ENCODE data around the gene SNX9. TPM values are rescaled to one million over a fixed set of nuclear protein-coding genes. Genes with fewer than 3 reads are reported as not detected.

SNX9 gene
- total RNA-seq, 2 donors from 2014 or later: 20.5 to 71.9 TPM

DNA sequence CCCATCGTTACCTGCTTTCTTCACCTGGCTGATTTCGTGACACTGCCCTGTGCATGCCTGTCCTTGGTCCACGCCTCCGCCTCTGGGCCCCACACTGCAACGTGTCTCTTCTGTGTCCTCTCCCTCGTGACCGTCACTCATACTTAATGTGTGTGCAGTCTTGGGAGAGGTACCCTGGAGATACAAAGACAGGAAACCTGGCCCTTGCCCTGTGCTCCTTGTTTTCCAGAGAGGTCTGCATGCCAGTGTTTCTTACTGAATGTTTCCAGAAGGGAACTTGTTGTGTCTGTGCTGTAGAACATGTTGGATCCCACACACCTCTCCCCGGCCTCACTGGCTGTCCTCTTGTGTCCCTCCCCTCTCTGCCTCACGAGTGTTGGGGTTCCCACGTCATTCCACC, 45.8 kb downstream of the SNX9 start:
- ATAC-seq (replicated peaks): no peak
- Mint-ChIP-seq H3K4me3 (no peak overlapping the region), H3K9me3 (no peaks in the 10 kb centered on the region), H3K27ac (no peak overlapping the region), H3K4me1 (peaks cover 17% of the 10 kb centered on the region), H3K27me3 (no peaks in the 10 kb centered on the region), H3K36me3 (ENCODE audit: low read depth) (peaks cover 34% of the 10 kb centered on the region)

DNA sequence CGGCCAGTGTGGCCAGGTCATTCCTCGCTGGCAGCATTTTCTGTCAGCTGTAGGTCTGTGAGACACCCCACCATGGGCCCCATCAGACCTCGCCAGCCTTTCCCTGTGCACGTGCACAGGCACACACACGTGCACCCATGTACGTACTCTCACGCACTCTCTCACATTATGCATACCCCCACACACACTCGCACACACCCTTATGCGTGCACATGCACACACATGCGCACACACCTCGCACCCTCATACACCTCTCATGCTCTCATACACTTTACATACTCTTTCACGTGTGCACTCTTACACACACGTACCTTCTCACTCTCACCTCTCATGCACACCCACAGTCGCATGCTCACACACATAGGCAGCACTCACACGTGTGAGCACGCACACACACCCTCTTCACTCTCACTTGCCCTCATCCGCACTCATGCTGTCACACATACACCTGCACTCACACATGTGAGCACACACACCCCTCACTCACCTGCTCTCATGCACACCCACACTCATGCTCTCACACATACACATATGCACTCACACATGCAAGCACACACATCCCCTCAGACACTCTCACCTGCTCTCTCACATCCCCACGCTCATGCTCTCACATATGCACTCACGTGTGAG, 46.7 kb downstream of the SNX9 start:
- H3K4me3 Mint-ChIP-seq: no peak overlapping the region
- H3K9me3 Mint-ChIP-seq: no peaks in the 10 kb centered on the region

DNA sequence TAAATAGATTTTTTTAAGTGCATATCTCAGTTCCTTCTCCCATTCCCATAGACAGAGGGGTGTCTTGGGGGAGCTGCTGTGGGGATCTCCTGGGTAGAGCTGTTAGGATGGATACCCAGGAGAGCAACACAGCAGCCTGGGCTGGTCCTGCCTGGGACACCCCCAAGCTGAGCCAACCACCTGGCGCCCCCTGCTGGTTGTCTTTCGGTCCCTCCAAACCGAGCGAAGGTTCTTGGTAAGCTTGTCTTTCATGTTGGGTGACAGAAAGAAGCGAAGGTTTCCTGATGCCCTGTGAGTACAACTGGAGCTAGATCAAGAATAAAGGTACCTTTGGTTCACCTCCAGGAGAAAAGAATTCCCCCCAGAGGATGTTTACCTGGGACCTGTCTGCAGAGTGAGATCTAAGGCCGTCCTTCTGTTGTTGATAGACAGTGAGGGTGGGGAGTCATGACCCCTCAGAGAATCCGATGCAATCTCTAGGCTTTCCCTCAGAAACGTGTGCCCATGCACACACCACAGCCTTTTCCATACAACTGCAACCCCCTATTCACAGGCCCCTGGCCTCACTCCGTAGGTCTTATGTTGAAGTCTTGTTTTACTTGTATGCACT, 50.8 kb downstream of the SNX9 start:
- no peak overlapping the region for H3K4me3 Mint-ChIP-seq
- H3K27me3 Mint-ChIP-seq: no peaks in the 10 kb centered on the region
- peak overlapping the region; percentile 34 for H3K27ac Mint-ChIP-seq
- H3K36me3 Mint-ChIP-seq (ENCODE audit: low read depth): peaks cover 67% of the 10 kb centered on the region
- H3K9me3 Mint-ChIP-seq: no peaks in the 10 kb centered on the region
- H3K4me1 Mint-ChIP-seq: peaks cover 20% of the 10 kb centered on the region
- peak; percentile 89 for ATAC-seq (replicated peaks)

More for the DNA sequence above, 46.7 kb downstream of the SNX9 start:
- Mint-ChIP-seq H3K27me3 (no peaks in the 10 kb centered on the region), H3K4me1 (peaks cover 18% of the 10 kb centered on the region), H3K36me3 (ENCODE audit: low read depth) (peaks cover 34% of the 10 kb centered on the region), H3K27ac (no peak overlapping the region)
- ATAC-seq (replicated peaks): no peak

DNA sequence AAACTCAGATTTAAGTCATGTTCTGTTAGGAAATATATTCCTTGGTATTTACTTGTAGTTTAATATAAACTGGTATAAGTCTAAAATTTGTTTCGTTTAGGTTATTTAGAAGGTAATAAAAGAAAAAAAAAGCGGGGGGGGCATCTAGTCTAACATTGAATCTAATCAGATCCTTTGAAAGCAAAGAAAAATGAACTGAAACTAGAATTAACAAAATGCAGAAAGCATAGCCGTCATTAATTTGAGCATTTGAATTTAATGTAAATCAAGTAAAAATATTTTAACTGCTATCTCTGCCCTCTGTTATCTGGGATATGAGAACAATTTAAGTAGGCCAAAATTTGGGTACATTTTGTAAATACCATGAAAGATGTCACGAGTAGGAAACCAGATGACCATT, 54.1 kb downstream of the SNX9 start:
- ATAC-seq (replicated peaks): no peak
- Mint-ChIP-seq H3K27me3 (no peaks in the 10 kb centered on the region), H3K36me3 (ENCODE audit: low read depth) (peaks cover 97% of the 10 kb centered on the region), H3K4me1 (peaks cover 44% of the 10 kb centered on the region), H3K9me3 (peaks cover 6% of the 10 kb centered on the region), H3K4me3 (peak overlapping the region; percentile 34), H3K27ac (peak overlapping the region; percentile 68)

DNA sequence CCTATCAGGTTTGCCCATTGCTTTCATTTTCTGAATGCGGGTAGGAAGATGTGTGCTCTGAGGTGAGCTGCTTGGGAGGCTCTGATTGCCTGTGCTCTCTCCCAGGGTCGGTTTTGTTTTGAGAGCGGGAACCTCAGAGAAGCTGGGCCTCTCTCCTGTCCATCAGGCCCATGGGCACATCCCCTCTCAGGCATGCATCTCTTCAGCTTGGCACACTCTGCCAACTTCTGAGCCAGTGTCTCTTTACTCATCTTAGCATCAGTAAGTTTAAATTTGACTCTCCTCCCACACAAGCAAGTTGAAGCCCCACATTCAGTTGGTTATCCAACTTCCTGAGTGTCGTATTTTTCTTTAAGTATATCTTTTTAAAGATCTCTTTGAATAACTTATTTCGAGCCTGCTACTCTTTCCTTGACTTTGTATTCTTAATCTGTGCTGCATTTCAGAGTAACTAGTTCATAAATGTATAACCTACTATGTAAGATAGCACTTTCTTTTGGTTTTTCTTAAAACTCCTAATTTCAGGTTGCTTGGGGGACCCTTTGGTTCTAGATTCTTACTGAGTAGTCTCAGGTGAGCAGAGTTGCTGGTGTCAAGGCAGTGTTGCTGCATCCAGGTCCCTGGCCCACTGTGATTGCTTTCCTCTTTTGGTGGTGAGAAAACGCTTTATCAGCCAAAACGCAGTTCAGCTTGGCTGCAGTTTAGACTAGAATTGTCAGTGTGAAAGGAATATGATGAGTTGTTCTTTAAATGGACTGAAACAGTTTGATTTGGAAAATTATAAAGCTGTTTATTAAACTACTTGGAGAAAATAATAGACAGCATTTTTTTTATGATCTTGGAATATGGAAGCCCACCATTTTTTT, 54.8 kb downstream of the SNX9 start:
- peaks cover 6% of the 10 kb centered on the region for H3K9me3 Mint-ChIP-seq
- peak overlapping the region; percentile 34 for H3K4me3 Mint-ChIP-seq
- peaks cover 49% of the 10 kb centered on the region for H3K4me1 Mint-ChIP-seq
- peaks cover 98% of the 10 kb centered on the region for H3K36me3 Mint-ChIP-seq (ENCODE audit: low read depth)
- H3K27me3 Mint-ChIP-seq: no peaks in the 10 kb centered on the region
- peak; percentile 30 for ATAC-seq (replicated peaks)
- H3K27ac Mint-ChIP-seq: peak overlapping the region; percentile 68

DNA sequence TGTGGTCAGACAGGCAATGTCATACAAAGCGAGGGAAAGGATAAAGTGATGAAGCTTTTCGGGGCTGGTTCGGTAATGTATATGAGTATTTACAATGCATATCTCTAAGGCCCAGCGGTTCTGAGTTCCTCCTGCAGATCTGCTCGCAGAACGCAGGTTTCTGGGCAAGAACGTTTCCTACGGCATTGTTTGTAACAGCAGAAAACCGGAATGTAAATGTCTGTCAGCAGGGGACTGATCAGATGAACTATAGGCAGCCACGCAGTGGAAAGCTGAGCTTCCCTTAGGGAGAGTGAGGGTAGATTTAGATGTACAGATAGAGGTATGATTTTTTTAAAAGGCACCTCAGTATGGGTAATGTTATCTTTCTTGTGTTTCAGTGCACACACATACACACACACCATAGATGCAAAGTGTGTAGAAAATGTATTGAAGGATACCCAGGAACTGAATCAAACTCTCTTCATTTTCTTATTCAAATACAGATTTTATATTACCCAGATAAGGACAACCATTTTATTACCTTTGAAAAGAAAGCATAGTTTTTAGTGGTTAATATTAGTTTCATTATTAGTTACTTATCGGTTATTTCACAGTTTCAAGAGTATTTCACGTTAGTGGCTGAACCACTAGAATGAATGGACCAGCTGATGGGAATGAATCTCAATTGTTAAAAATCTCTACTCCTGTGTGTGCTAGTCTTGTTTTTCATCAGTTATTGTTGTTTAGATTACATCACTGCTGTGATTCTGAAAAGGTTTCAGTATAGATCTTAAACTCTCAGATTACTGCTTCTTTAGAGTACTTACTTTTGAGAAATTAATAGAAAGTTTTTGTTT, 56.2 kb downstream of the SNX9 start:
- Mint-ChIP-seq H3K27me3 (no peaks in the 10 kb centered on the region), H3K9me3 (peaks cover 6% of the 10 kb centered on the region), H3K36me3 (ENCODE audit: low read depth) (peaks cover 99% of the 10 kb centered on the region), H3K4me3 (peak overlapping the region; percentile 39), H3K4me1 (peaks cover 53% of the 10 kb centered on the region), H3K27ac (peak overlapping the region; percentile 68)
- peak; percentile 74 for ATAC-seq (replicated peaks)

DNA sequence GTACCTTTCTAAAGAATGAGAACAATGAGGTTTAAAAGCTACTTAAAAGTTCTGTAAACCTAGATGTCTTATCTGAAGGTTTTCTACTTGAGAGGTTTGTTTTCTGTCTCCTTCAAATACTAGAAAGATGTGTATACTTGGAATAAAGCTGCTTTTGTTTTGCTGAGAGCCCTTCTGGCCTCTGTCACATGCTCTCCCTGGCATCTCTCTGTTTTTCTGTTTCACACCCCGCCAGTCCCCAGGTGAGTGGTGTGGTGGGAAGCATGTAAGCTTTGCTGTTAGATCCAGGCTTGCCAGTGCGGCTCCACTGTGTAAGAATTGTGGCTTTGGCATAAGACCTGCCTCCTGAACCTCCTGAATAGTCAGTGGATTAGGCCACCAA, 56.8 kb downstream of the SNX9 start:
- Mint-ChIP-seq H3K27me3 (no peaks in the 10 kb centered on the region), H3K4me3 (peak overlapping the region; percentile 39), H3K4me1 (peaks cover 52% of the 10 kb centered on the region), H3K9me3 (peaks cover 6% of the 10 kb centered on the region), H3K36me3 (ENCODE audit: low read depth) (peaks cover 99% of the 10 kb centered on the region), H3K27ac (peak overlapping the region; percentile 68)
- ATAC-seq (replicated peaks): peak; percentile 17

DNA sequence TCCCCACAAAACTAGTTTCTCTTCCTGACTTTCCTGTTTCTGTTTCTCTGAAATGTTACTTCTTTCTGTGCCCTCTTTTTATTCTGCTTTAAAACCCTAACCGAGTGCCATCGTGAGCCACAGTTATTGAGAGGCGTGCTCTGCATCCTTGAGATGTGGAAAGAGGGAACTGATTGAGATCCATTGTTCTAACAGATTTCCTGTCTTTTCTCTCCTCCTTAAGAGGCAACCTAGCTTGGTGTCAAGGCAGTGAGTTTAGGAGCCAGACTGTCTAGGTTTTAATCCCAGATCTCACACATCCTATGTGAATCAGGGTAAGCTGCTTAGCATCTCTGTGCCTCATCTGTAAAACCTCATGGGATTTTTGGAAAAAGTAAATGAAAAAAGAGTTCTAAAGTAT, 57.5 kb downstream of the SNX9 start:
- peak overlapping the region; percentile 39 for H3K4me3 Mint-ChIP-seq
- peaks cover 56% of the 10 kb centered on the region for H3K4me1 Mint-ChIP-seq
- no peaks in the 10 kb centered on the region for H3K27me3 Mint-ChIP-seq
- peak overlapping the region; percentile 68 for H3K27ac Mint-ChIP-seq
- ATAC-seq (replicated peaks): no peak
- H3K36me3 Mint-ChIP-seq (ENCODE audit: low read depth): peaks cover 99% of the 10 kb centered on the region
- peaks cover 6% of the 10 kb centered on the region for H3K9me3 Mint-ChIP-seq

DNA sequence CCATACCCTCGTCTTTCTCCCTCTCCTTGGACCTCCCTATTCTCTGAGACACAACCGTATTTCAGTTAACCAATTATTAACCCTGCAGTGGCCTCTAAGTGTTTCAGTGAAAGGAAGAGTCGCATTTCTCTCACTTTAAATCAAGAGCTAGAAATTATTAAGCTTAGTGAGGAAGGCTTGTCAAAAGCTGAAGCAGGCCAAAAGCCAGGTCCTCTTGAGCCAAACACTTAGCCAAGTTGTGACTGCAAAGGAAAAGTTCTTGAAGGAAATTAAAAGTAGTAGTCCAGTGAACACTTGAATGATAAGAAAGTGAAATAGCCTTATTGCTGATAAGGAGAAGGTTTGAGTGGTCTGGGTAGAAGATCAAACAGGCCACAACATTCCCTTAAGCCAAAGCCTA, 58.3 kb downstream of the SNX9 start:
- peaks cover 100% of the 10 kb centered on the region for H3K36me3 Mint-ChIP-seq (ENCODE audit: low read depth)
- H3K27me3 Mint-ChIP-seq: no peaks in the 10 kb centered on the region
- H3K9me3 Mint-ChIP-seq: peaks cover 6% of the 10 kb centered on the region
- peak overlapping the region; percentile 12 for H3K27ac Mint-ChIP-seq
- ATAC-seq (replicated peaks): no peak
- H3K4me3 Mint-ChIP-seq: no peak overlapping the region
- peaks cover 62% of the 10 kb centered on the region for H3K4me1 Mint-ChIP-seq

DNA sequence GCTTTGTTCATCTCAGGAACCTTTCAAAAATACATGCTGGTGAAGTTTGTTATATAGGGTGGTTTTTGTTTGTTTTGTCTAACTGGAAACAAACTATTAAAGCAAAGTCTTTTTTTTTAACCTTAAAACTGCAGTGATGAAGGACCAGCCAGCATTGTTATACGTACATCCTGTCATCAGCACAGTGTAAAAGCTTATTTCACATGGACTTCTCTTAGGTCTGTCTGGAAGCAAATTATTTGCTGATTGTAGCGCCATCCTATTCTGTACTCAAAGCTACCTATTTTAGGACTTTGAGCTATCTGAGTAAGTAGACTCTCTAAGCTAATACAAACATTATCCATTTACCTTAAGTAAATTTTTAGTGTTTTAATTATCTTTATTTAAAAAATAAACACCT, 61.7 kb downstream of the SNX9 start:
- Mint-ChIP-seq H3K36me3 (ENCODE audit: low read depth) (peaks cover 100% of the 10 kb centered on the region), H3K27ac (peak overlapping the region; percentile 98), H3K4me3 (peak overlapping the region; percentile 59), H3K9me3 (peaks cover 6% of the 10 kb centered on the region), H3K4me1 (peaks cover 55% of the 10 kb centered on the region), H3K27me3 (no peaks in the 10 kb centered on the region)
- no peak for ATAC-seq (replicated peaks)

DNA sequence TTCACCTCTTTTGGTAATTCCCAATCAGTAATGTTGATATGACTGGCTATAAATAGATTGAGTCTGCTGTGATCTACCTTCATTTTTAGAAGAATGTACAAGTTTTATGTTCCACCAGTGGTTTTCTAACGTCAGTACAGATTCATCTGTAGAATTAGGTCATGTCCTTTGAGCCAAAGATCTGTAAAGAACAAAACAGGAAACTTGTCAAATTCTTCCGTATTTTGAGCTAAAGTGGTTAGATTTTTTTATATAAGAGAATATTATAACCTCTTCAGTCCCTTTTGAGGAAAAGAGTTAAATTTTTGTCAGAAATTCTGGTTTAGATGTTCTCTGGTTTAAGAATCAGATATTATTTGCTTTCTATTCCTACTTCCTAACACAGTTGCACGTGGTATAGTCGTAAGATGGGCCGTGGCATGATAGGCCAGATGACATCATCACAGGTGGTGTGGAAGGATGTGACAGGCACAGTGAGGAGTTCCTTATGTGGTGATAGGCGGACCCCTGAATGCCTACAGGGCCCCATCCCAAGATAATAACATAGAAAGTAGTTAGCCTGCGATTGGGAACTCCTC, 62.3 kb downstream of the SNX9 start:
- Mint-ChIP-seq H3K4me1 (peaks cover 54% of the 10 kb centered on the region), H3K27me3 (no peaks in the 10 kb centered on the region), H3K36me3 (ENCODE audit: low read depth) (peaks cover 100% of the 10 kb centered on the region), H3K9me3 (peaks cover 4% of the 10 kb centered on the region), H3K27ac (peak overlapping the region; percentile 98), H3K4me3 (peak overlapping the region; percentile 59)
- ATAC-seq (replicated peaks): peak; percentile 87

DNA sequence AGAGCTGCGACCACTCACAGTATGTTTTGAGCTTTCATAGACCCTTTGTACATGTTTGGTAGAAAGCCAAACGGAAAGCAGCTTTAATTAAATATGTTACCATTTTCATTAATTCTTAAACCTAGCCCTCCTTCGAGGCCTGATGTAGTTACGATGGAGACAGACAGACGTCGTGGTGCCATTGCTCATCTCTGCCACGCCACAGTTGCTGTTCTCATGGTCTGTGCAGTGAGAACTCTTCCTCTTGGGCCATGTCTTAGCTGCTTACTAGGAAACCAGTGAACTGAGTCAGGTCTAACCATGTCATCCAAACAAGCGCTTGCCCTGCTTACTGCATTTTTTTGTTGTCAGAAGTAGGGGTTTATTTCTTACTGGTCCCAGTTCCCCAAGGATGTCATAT, 62.8 kb downstream of the SNX9 start:
- H3K27me3 Mint-ChIP-seq: no peaks in the 10 kb centered on the region
- H3K36me3 Mint-ChIP-seq (ENCODE audit: low read depth): peaks cover 100% of the 10 kb centered on the region
- H3K4me3 Mint-ChIP-seq: peak overlapping the region; percentile 59
- ATAC-seq (replicated peaks): peak; percentile 84
- H3K4me1 Mint-ChIP-seq: peaks cover 55% of the 10 kb centered on the region
- no peaks in the 10 kb centered on the region for H3K9me3 Mint-ChIP-seq
- peak overlapping the region; percentile 98 for H3K27ac Mint-ChIP-seq

DNA sequence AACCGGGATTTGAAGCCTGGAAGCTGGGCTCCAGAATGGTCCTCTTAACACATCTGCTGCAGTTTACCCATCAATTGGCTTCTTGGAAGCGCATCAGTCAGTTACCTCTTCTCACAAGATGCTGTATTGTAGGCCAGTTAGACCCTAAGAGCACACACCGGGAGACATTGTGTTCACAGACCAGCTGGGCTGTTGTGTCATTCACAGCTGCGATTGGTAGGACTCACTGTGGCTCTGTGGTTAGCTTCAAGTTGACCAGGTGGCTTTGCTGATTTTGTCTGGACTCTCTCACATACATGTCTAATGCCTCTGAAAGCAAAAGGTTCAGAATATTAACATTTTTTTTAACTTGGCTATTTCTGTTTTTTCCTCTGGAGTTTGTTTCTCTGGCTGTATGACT, 64.8 kb downstream of the SNX9 start:
- Mint-ChIP-seq H3K4me1 (peaks cover 56% of the 10 kb centered on the region), H3K4me3 (no peak overlapping the region), H3K36me3 (ENCODE audit: low read depth) (peaks cover 100% of the 10 kb centered on the region), H3K27ac (peak overlapping the region; percentile 98), H3K27me3 (no peaks in the 10 kb centered on the region), H3K9me3 (no peaks in the 10 kb centered on the region)
- no peak for ATAC-seq (replicated peaks)

All from activated T-helper 17 cell treated with anti-CD3 and anti-CD28 coated beads, Interleukin-2, amount 50 U/mL, for 72 hours (primary cell).